Keratinocyte (primary cell): ENCODE data around the gene SIPA1L3. TPM values are rescaled to one million over a fixed set of nuclear protein-coding genes. Genes with fewer than 3 reads are reported as not detected.
"Not testable (repeated sequence)": the region's sequence is repeated elsewhere in the genome, so short reads cannot be mapped to it uniquely, and the experiment has no call there.

Source experiments
- DNase-seq: peaks from one replicate; pipeline ENCODE4 v3.0.0-alpha.2; 2011; ENCODE audit warnings: low read depth, missing footprints, low spot score
- FAIRE-seq: peaks from 2 replicates; lab custom pipeline; 2011; peaks lifted over from hg19 to GRCh38; lab: Jason Lieb, UNC
- H2AFZ ChIP-seq: 2 replicates; pipeline ENCODE4 v1.6.0; 2012; ENCODE audit warnings: low read length, control low read depth, inconsistent platforms; ENCODE audit not compliant: control insufficient read depth
- H3K27ac ChIP-seq: 2 replicates; pipeline ENCODE4 v1.5.1; 2011; ENCODE audit warnings: low read length; ENCODE audit not compliant: control insufficient read depth, insufficient read depth
- H3K27me3 ChIP-seq: 3 replicates; pipeline ENCODE4 v1.6.0; 2011; ENCODE audit warnings: low read length; ENCODE audit not compliant: control insufficient read depth, insufficient read depth; ENCODE audit errors: extremely low read depth
- H3K36me3 ChIP-seq, 2 experiments: 2 replicates in 1 of 2; 3 replicates in 1 of 2; pipeline ENCODE4 v1.5.1; 2011; ENCODE audit warnings: low read length in 2 of 2, mild to moderate bottlenecking in 1 of 2; ENCODE audit not compliant: control insufficient read depth in 2 of 2, insufficient read depth in 2 of 2; ENCODE audit errors: extremely low read depth in 1 of 2
- H3K4me1 ChIP-seq: 3 replicates; pipeline ENCODE4 v1.5.1; 2011; ENCODE audit warnings: low read length; ENCODE audit not compliant: control insufficient read depth, insufficient read depth; ENCODE audit errors: extremely low read depth
- H3K4me2 ChIP-seq: 3 replicates; pipeline ENCODE4 v1.6.0; 2011; ENCODE audit warnings: low read depth, low read length; ENCODE audit not compliant: control insufficient read depth, insufficient read depth; ENCODE audit errors: extremely low read depth
- H3K4me3 ChIP-seq, 3 experiments: fragments of 200-600 bp in 1 of 3; sonication (generic) in 1 of 3; 2 replicates in 2 of 3; 3 replicates in 1 of 3; pipeline ENCODE4 v1.5.1; 2011 to 2016; ENCODE audit warnings: low read length in 3 of 3, mild to moderate bottlenecking in 3 of 3, control low read depth in 2 of 3, inconsistent platforms in 1 of 3, low read depth in 1 of 3, mixed read lengths in 1 of 3, mixed run types in 1 of 3, moderate library complexity in 1 of 3; ENCODE audit not compliant: control insufficient read depth in 2 of 3, insufficient read depth in 2 of 3; ENCODE audit errors: extremely low read depth in 1 of 3
- H3K79me2 ChIP-seq: 2 replicates; pipeline ENCODE4 v1.6.0; 2012; ENCODE audit warnings: low read length; ENCODE audit not compliant: control insufficient read depth, insufficient read depth
- H3K9ac ChIP-seq: 3 replicates; pipeline ENCODE4 v1.6.0; 2011; ENCODE audit warnings: low read length; ENCODE audit not compliant: control insufficient read depth, insufficient read depth; ENCODE audit errors: extremely low read depth
- H3K9me1 ChIP-seq: 3 replicates; pipeline ENCODE4 v1.6.0; 2011; ENCODE audit warnings: low read length; ENCODE audit not compliant: control insufficient read depth, insufficient read depth; ENCODE audit errors: extremely low read depth
- H3K9me3 ChIP-seq: 2 replicates; pipeline ENCODE4 v1.5.1; 2012; ENCODE audit warnings: low read depth, low read length; ENCODE audit not compliant: control insufficient read depth
- H4K20me1 ChIP-seq: 3 replicates; pipeline ENCODE4 v1.6.0; 2011; ENCODE audit warnings: low read length; ENCODE audit not compliant: control insufficient read depth, insufficient read depth; ENCODE audit errors: extremely low read depth
- CTCF ChIP-seq, 3 experiments: IDR thresholded peaks in 1 of 3; conservative IDR thresholded peaks in 1 of 3; optimal IDR thresholded peaks in 1 of 3; 2 replicates in 2 of 3; 3 replicates in 1 of 3; pipeline versions ENCODE3 to v1.5.1; 2011; ENCODE audit warnings: low read length in 3 of 3, mild to moderate bottlenecking in 3 of 3, moderate library complexity in 2 of 3, control low read depth in 1 of 3, inconsistent platforms in 1 of 3; ENCODE audit not compliant: insufficient read depth in 2 of 3; ENCODE audit errors: extremely low read depth in 1 of 3
- EZH2 ChIP-seq: IDR thresholded peaks from one replicate; pipeline ENCODE4 v1.6.1; 2012; ENCODE audit warnings: inconsistent platforms, mild to moderate bottlenecking, low read length, moderate library complexity
- dilution Hi-C: fragments of 300-500 bp; cut with MboI; formaldehyde crosslinking; loops from one replicate; pipeline ENCODE4 v1.7.0; 2020; ENCODE audit warnings: low sequenced_read_pairs; ENCODE audit not compliant: extremely low pct_ligation_motif_present
- polyA plus RNA-seq, 5 experiments: library from polyadenylated mRNA; depleted of rRNA in 3 of 5; stranded (reverse) in 3 of 5; stranded (forward) in 1 of 5; unstranded in 1 of 5; fragments of >200 nt; gene quantifications; 1 replicate in 1 of 5; 2 replicates in 3 of 5; 3 replicates in 1 of 5; pipeline versions ENCODE4 v1.2.1 to v1.2.3, GENCODE V29; 2011 to 2012; ENCODE audit warnings: missing spikeins in 2 of 5, low read depth in 1 of 5, low replicate concordance in 1 of 5

SIPA1L3 gene
- polyA plus RNA-seq, 1 donor (not counting 4 experiments of a cell fraction or from before 2014, with no cell fraction given) = 8.0 TPM

DNA sequence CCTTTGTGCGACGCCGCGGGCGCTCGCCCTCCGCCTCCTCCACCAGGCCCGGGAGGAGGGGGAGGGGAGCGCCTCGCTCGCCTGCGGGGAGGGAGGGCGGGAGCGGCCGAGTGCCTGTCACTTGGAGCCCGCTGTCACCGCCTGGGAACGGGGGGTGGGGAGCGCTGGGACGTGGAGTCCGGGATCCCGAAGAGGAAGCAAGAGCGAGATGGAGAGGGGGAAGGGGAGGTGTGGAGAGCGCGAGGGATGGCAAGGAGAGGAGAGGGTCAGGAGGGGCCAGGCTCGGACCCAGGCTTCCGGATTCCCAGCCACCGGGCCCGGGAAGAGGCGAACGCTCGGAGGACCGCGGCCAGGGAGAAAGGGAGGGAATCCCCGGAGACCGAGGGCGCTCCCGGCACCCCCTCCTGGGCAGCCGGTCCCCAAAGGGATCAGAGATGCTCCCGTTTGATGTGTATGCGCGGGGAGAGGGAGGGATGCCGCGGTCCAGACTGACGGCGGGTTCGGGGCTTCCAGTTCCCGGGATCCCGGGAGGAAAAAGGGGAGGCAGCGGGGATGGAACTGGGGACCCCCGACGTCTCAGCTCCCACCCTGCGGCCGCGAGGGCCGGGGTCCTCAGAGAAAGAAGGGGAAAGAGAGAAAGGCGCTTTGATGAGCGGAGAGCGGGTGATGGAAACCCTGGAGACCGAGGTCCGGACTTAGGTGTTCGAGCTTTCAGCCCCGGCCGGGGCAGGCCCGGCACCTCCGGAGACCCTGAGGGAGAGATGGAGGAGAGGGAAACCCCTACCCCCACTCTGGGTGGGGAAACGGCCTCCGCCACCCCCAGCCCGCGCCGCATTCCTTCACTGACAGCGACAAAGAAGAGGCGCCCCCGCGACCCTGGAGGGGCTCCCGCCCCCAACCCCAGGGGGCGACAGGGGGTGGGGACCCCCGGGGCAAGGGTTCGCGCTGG is 321.8 kb downstream of the SIPA1L3 start:
- H3K9ac ChIP-seq = peak overlapping the region; percentile 47

GRCh38 chr19:38229585-38230073 is 322.6 kb downstream of the SIPA1L3 start:
- dilution Hi-C loops = no loop called here
- Histone ChIP-seq H2AFZ (no peak overlapping the region), H3K36me3 (no peaks in the 10 kb centered on the region), H3K9me1 (no peaks in the 10 kb centered on the region), H3K4me1 (peaks cover 9% of the 10 kb centered on the region), H3K4me3 (peak overlapping the region in 1 of 3 experiments; percentile 27), H3K79me2 (no peaks in the 10 kb centered on the region), H3K27me3 (peaks cover 4% of the 10 kb centered on the region), H3K9me3 (no peaks in the 10 kb centered on the region), H3K27ac (no peak overlapping the region), H3K9ac (no peak overlapping the region), H4K20me1 (no peaks in the 10 kb centered on the region), H3K4me2 (no peak overlapping the region)
- TF ChIP-seq EZH2 = no peak
- no peak for TF ChIP-seq CTCF (optimal IDR thresholded peaks at IDR 0.05 in 1 of 3, IDR thresholded peaks at IDR 0.05 in 1 of 3, conservative IDR thresholded peaks at IDR 0.05 in 1 of 3; ENCODE audit: extremely low read depth in 1 of 3, insufficient read depth in 2 of 3, low read length in 3 of 3)
- DNase-seq (peak; percentile 45), FAIRE-seq (no peak)

More for the DNA sequence above, 321.8 kb downstream of the SIPA1L3 start:
- H3K4me2 ChIP-seq = peak overlapping the region; percentile 78
- H4K20me1 ChIP-seq = no peaks in the 10 kb centered on the region
- DNase-seq = no peak
- no peak for FAIRE-seq
- TF ChIP-seq EZH2 = peak; percentile 38
- TF ChIP-seq CTCF (optimal IDR thresholded peaks at IDR 0.05 in 1 of 3, IDR thresholded peaks at IDR 0.05 in 1 of 3, conservative IDR thresholded peaks at IDR 0.05 in 1 of 3; ENCODE audit: extremely low read depth in 1 of 3, insufficient read depth in 2 of 3, low read length in 3 of 3) = no peak
- peaks cover 12% of the 10 kb centered on the region for H3K4me1 ChIP-seq
- peaks cover 4% of the 10 kb centered on the region for H3K27me3 ChIP-seq
- no peaks in the 10 kb centered on the region for H3K9me3 ChIP-seq
- H3K36me3 ChIP-seq = no peaks in the 10 kb centered on the region
- H3K4me3 ChIP-seq = peak overlapping the region; percentile 27 to 51 (median 44)
- no peak overlapping the region for H3K27ac ChIP-seq
- H3K9me1 ChIP-seq = no peaks in the 10 kb centered on the region
- dilution Hi-C loops = no loop called here
- H2AFZ ChIP-seq = peak overlapping the region; percentile 3
- no peaks in the 10 kb centered on the region for H3K79me2 ChIP-seq

DNA sequence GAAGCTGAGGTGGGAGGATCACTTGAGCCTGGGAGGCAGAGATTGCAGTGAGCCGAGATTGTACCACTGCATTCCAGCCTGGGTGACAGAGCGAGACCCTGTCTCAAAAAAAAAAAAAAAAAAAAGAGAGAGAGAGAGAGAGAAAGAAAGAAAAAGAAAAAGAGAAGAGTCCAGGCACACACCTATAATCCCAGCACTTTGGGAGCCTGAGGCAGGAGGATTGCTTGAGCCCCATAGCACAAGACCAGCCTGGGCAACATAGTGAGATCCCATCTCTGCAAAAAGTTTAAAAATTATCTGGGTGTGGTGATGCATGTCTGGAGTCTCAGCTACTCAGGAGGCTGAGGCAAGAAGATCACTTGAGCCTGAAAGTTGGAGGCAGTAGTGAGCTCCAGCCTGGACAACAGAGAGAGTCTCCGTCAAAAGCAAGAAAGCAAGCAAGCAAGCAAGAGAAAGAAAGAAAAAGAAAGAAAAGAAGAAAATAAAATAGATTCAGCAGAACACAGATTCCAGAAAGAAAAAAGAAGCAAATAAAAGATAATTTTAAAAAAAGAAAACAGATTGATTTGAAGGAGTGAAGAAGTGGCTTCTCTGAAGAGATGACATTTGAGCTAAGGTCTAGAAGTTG is 323.6 kb downstream of the SIPA1L3 start:
- dilution Hi-C loops, H3K4me2 ChIP-seq, H2AFZ ChIP-seq, FAIRE-seq, H3K9ac ChIP-seq, H3K27me3 ChIP-seq, DNase-seq, H3K4me3 ChIP-seq, H3K79me2 ChIP-seq, H3K36me3 ChIP-seq, H3K9me3 ChIP-seq, H3K9me1 ChIP-seq, H3K27ac ChIP-seq, H4K20me1 ChIP-seq, H3K4me1 ChIP-seq: not testable (repeated sequence)
